ENCODE data around the gene MROH8. TPM values are rescaled to one million over a fixed set of nuclear protein-coding genes. Genes with fewer than 3 reads are reported as not detected.

MROH8 gene
- polyA plus RNA-seq, 1 donor (not counting 4 experiments of a cell fraction or from before 2014, with no cell fraction given), result 0.39 TPM

GRCh38 chr20:37200926-37201826 is 21.8 kb upstream of the MROH8 start:
- peaks cover 16% of the 10 kb centered on the region for H3K4me1 ChIP-seq (ENCODE audit: control insufficient read depth, extremely low read depth, insufficient read depth, low read length)
- H4K20me1 ChIP-seq (ENCODE audit: control insufficient read depth, extremely low read depth, insufficient read depth, low read length), result peaks cover 20% of the 10 kb centered on the region
- peaks cover 45% of the 10 kb centered on the region for H3K79me2 ChIP-seq (ENCODE audit: control insufficient read depth, insufficient read depth, low read length)
- no peaks in the 10 kb centered on the region for H3K9me3 ChIP-seq (ENCODE audit: control insufficient read depth, low read depth, low read length)
- H2AFZ ChIP-seq (ENCODE audit: control insufficient read depth, low read length), result no peak overlapping the region
- FAIRE-seq (no peak), DNase-seq (ENCODE audit: low read depth, low spot score) (no peak)
- TF ChIP-seq CTCF (optimal IDR thresholded peaks at IDR 0.05 in 1 of 3, IDR thresholded peaks at IDR 0.05 in 1 of 3, conservative IDR thresholded peaks at IDR 0.05 in 1 of 3; ENCODE audit: extremely low read depth in 1 of 3, insufficient read depth in 2 of 3, low read length in 3 of 3) (no peak), EZH2 (IDR thresholded peaks at IDR 0.05; ENCODE audit: low read length) (no peak)
- no peak overlapping the region for H3K4me2 ChIP-seq (ENCODE audit: control insufficient read depth, extremely low read depth, insufficient read depth, low read depth, low read length)
- H3K9ac ChIP-seq (ENCODE audit: control insufficient read depth, extremely low read depth, insufficient read depth, low read length), result no peak overlapping the region
- H3K36me3 ChIP-seq (ENCODE audit: control insufficient read depth in 2 of 2, extremely low read depth in 1 of 2, insufficient read depth in 2 of 2, low read length in 2 of 2), result peaks cover 27 to 37% of the 10 kb centered on the region in 2 experiments
- peak overlapping the region; percentile 59 for H3K27ac ChIP-seq (ENCODE audit: control insufficient read depth, insufficient read depth, low read length)
- dilution Hi-C loops (cut with MboI; ENCODE audit: extremely low pct_ligation_motif_present, low sequenced_read_pairs), result loop anchor here (5.0 kb wide), 1 partner anchor 56 kb away; no protein-coding TSS in a partner anchor
- H3K9me1 ChIP-seq (ENCODE audit: control insufficient read depth, extremely low read depth, insufficient read depth, low read length), result no peaks in the 10 kb centered on the region
- H3K4me3 ChIP-seq (ENCODE audit: control insufficient read depth in 2 of 3, extremely low read depth in 1 of 3, insufficient read depth in 2 of 3, low read depth in 1 of 3, low read length in 3 of 3), result no peak overlapping the region
- no peaks in the 10 kb centered on the region for H3K27me3 ChIP-seq (ENCODE audit: control insufficient read depth, extremely low read depth, insufficient read depth, low read length)

- peaks cover 50% of the 10 kb centered on the region for H3K79me2 ChIP-seq (ENCODE audit: control insufficient read depth, insufficient read depth, low read length)
Observed at GRCh38 chr20:37200376-37200775, 21.0 kb upstream of the MROH8 start.

More at GRCh38 chr20:37200376-37200775, 21.0 kb upstream of the MROH8 start:
- dilution Hi-C loops (cut with MboI; ENCODE audit: extremely low pct_ligation_motif_present, low sequenced_read_pairs), result loop anchor here (5.0 kb wide), 1 partner anchor 57 kb away; no protein-coding TSS in a partner anchor
- Histone ChIP-seq H3K27ac (ENCODE audit: control insufficient read depth, insufficient read depth, low read length) (no peak overlapping the region), H3K4me1 (ENCODE audit: control insufficient read depth, extremely low read depth, insufficient read depth, low read length) (peaks cover 16% of the 10 kb centered on the region), H3K36me3 (ENCODE audit: control insufficient read depth in 2 of 2, extremely low read depth in 1 of 2, insufficient read depth in 2 of 2, low read length in 2 of 2) (peaks cover 25 to 37% of the 10 kb centered on the region in 2 experiments), H3K4me3 (ENCODE audit: control insufficient read depth in 2 of 3, extremely low read depth in 1 of 3, insufficient read depth in 2 of 3, low read depth in 1 of 3, low read length in 3 of 3) (no peak overlapping the region), H3K27me3 (ENCODE audit: control insufficient read depth, extremely low read depth, insufficient read depth, low read length) (no peaks in the 10 kb centered on the region), H3K4me2 (ENCODE audit: control insufficient read depth, extremely low read depth, insufficient read depth, low read depth, low read length) (no peak overlapping the region), H3K9ac (ENCODE audit: control insufficient read depth, extremely low read depth, insufficient read depth, low read length) (no peak overlapping the region), H3K9me1 (ENCODE audit: control insufficient read depth, extremely low read depth, insufficient read depth, low read length) (no peaks in the 10 kb centered on the region), H3K9me3 (ENCODE audit: control insufficient read depth, low read depth, low read length) (no peaks in the 10 kb centered on the region), H2AFZ (ENCODE audit: control insufficient read depth, low read length) (no peak overlapping the region), H4K20me1 (ENCODE audit: control insufficient read depth, extremely low read depth, insufficient read depth, low read length) (peaks cover 20% of the 10 kb centered on the region)
- TF ChIP-seq CTCF (optimal IDR thresholded peaks at IDR 0.05 in 1 of 3, IDR thresholded peaks at IDR 0.05 in 1 of 3, conservative IDR thresholded peaks at IDR 0.05 in 1 of 3; ENCODE audit: extremely low read depth in 1 of 3, insufficient read depth in 2 of 3, low read length in 3 of 3) (no peak), EZH2 (IDR thresholded peaks at IDR 0.05; ENCODE audit: low read length) (no peak)
- FAIRE-seq (no peak), DNase-seq (ENCODE audit: low read depth, low spot score) (no peak)

Measured in keratinocyte (primary cell).